Kidney (tissue), 14 donors: ENCODE measurements around the gene HDAC11. TPM values are rescaled to one million over a fixed set of nuclear protein-coding genes. Genes with fewer than 3 reads are reported as not detected.

Source experiments
- DNase-seq, 5 donors: peaks; one replicate each; pipeline ENCODE4 v3.0.0-alpha.2; 2013 to 2020
- FAIRE-seq: peaks from 2 replicates; lab custom pipeline; 2012; peaks lifted over from hg19 to GRCh38; lab: Jason Lieb, UNC
- H3K27ac ChIP-seq, 2 donors: one replicate each; pipeline ENCODE4 v1.7.0; 2013; ENCODE audit warnings: low read depth in 2 of 2, low read length in 2 of 2, inconsistent platforms in 1 of 2
- H3K27me3 ChIP-seq: one replicate; pipeline ENCODE4 v1.7.1; 2013; ENCODE audit warnings: low read length, inconsistent platforms; ENCODE audit not compliant: control insufficient read depth, insufficient read depth
- H3K36me3 ChIP-seq, 3 donors: one replicate each; pipeline versions ENCODE4 v1.7.0 to v1.7.1; 2013; ENCODE audit warnings: low read length in 3 of 3, control low read depth in 1 of 3, inconsistent platforms in 1 of 3; ENCODE audit not compliant: insufficient read depth in 3 of 3, control insufficient read depth in 2 of 3
- H3K4me1 ChIP-seq, 3 donors: one replicate each; pipeline versions ENCODE4 v1.7.0 to v1.7.1; 2013; ENCODE audit warnings: low read length in 3 of 3, inconsistent platforms in 1 of 3, low read depth in 1 of 3; ENCODE audit not compliant: control insufficient read depth in 2 of 3, insufficient read depth in 2 of 3
- H3K4me3 ChIP-seq, 3 donors: one replicate each; pipeline versions ENCODE4 v1.7.0 to v1.8.1; 2013; ENCODE audit warnings: low read length in 3 of 3, control low read depth in 1 of 3, inconsistent platforms in 1 of 3
- H3K9ac ChIP-seq, 3 donors: one replicate each; pipeline versions ENCODE4 v1.7.0 to v1.7.1; 2013; ENCODE audit warnings: low read length in 3 of 3, control low read depth in 1 of 3, inconsistent platforms in 1 of 3
- H3K9me3 ChIP-seq, 3 donors: one replicate each; pipeline versions ENCODE4 v1.7.0 to v1.7.1; 2013; ENCODE audit warnings: low read length in 3 of 3, control low read depth in 1 of 3, inconsistent platforms in 1 of 3; ENCODE audit not compliant: control insufficient read depth in 2 of 3, insufficient read depth in 1 of 3
- CTCF ChIP-seq: IDR thresholded peaks from 3 replicates; pipeline ENCODE4 v1.5.1; 2012; ENCODE audit warnings: mild to moderate bottlenecking, moderate library complexity, borderline replicate concordance; ENCODE audit not compliant: insufficient read depth; ENCODE audit errors: extremely low read depth
- intact Hi-C: fragments of 100-400 bp; cut with DNase I; formaldehyde crosslinking; loops from one replicate; pipeline ENCODE4 v1.11.1; 2022
- polyA plus RNA-seq: library from polyadenylated mRNA; stranded (reverse); fragments of 350-450 nt; fragmentation: Illumina TruSeq; extraction: RNeasy Lipid Tissue Mini Kit (QIAGEN cat#74804); gene quantifications from one replicate; pipeline ENCODE4 v1.2.3, GENCODE V29; 2014; ENCODE audit warnings: low read depth, low replicate concordance; ENCODE audit not compliant: insufficient read depth
- total RNA-seq: library from RNA; stranded (reverse); fragmentation: NEBNext Ultra II Directional; extraction: Animal tissue kit (Norgen Biotek cat#: 25700); gene quantifications from one replicate; pipeline ENCODE4 v1.2.1, GENCODE V29; 2021
- donor health status: control.
- donor health status: control.
- donor health status: control.
- donor health status: control.
- donor health status: control.
- donor health status: DM: yes; HTN: yes; CAD: no.
- donor health status: Normal renal cell carcinoma (clear cell type).

Gene HDAC11
- total and polyA plus RNA-seq, 2 donors from 2014 or later: 28.3 to 43.7 TPM

GRCh38 chr3:13540297-13540995 lies 60.3 kb downstream of the HDAC11 start:
- Histone ChIP-seq H3K9ac (no peak overlapping the region), H3K36me3 (no peaks in the 10 kb centered on the region), H3K4me1 (no peaks in the 10 kb centered on the region), H3K27ac (no peak overlapping the region), H3K4me3 (no peak overlapping the region), H3K9me3 (peaks cover 0 to 2% (median 0%) of the 10 kb centered on the region in 3 donors), H3K27me3 (no peaks in the 10 kb centered on the region)
- TF ChIP-seq CTCF: no peak
- DNase-seq: peak in 1 of 5 donors; percentile 35
- no peak for FAIRE-seq
- intact Hi-C loops: no loop called here

DNA sequence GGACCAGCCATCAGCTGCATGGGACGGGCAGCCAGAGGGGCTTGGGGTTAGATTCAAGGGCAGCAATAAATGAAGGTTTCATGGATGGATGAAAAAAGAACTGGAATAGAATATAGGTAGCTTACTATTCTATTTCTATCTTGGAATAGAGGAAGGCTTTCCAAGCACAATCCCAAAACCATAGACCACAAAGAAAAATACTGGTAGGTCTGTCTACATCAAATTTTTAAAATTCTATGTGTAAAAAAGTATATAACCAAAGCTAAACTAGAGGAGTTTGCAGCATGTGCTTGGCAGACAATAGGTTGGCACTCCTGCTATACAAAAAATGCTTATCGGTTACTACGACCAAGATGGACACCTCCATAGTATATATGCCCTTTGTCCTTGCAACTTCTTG lies 61.6 kb downstream of the HDAC11 start:
- H3K9ac ChIP-seq: no peak overlapping the region
- H3K9me3 ChIP-seq: peaks cover 0 to 2% (median 0%) of the 10 kb centered on the region in 3 donors
- H3K36me3 ChIP-seq: no peaks in the 10 kb centered on the region
- TF ChIP-seq CTCF: no peak
- DNase-seq (no peak), FAIRE-seq (no peak)
- no peak overlapping the region for H3K4me3 ChIP-seq
- intact Hi-C loops: no loop called here
- no peak overlapping the region for H3K27ac ChIP-seq
- no peaks in the 10 kb centered on the region for H3K27me3 ChIP-seq
- no peaks in the 10 kb centered on the region for H3K4me1 ChIP-seq

- Histone ChIP-seq H3K9me3 (peaks cover 0 to 2% (median 0%) of the 10 kb centered on the region in 3 donors), H3K27ac (no peak overlapping the region), H3K36me3 (no peaks in the 10 kb centered on the region), H3K4me1 (no peaks in the 10 kb centered on the region), H3K27me3 (no peaks in the 10 kb centered on the region), H3K9ac (no peak overlapping the region), H3K4me3 (no peak overlapping the region)
- intact Hi-C loops: no loop called here
- DNase-seq (no peak), FAIRE-seq (no peak)
- no peak for TF ChIP-seq CTCF
These were observed 62.0 kb downstream of the HDAC11 start for GRCh38 chr3:13542142-13542541.

- Histone ChIP-seq H3K9me3 (peaks cover 0 to 2% (median 0%) of the 10 kb centered on the region in 3 donors), H3K27ac (no peak overlapping the region), H3K9ac (no peak overlapping the region), H3K36me3 (no peaks in the 10 kb centered on the region), H3K4me3 (no peak overlapping the region), H3K4me1 (no peaks in the 10 kb centered on the region), H3K27me3 (no peaks in the 10 kb centered on the region)
- no peak for FAIRE-seq
- intact Hi-C loops: no loop called here
- peak in 1 of 5 donors; percentile 75 for DNase-seq
- no peak for TF ChIP-seq CTCF
These were observed 63.1 kb downstream of the HDAC11 start for GRCh38 chr3:13543253-13543652.
